ENCODE data around the gene TSPAN9.

TSPAN9 gene

DNA sequence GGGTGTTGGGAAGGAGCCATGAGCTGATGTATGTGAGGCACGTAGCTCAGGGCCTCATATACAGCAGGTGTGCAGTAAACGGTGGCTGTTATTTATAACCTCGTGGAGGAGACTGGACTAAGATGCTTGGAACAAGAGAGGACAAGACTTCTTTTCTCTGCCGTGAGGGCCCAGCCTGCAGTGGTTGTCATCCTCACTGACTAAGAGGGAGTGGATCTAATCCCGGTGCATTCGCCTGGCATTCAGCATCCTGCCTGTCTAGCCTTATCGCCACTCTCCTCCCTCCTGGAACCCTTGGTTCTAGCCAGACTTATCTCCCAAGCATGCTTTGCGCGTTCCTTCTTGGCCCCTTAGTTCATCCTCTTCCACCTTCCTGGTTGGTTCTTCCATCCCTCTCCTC lies 3.9 kb downstream of the TSPAN9 start:
- no peak for DNase-seq

DNA sequence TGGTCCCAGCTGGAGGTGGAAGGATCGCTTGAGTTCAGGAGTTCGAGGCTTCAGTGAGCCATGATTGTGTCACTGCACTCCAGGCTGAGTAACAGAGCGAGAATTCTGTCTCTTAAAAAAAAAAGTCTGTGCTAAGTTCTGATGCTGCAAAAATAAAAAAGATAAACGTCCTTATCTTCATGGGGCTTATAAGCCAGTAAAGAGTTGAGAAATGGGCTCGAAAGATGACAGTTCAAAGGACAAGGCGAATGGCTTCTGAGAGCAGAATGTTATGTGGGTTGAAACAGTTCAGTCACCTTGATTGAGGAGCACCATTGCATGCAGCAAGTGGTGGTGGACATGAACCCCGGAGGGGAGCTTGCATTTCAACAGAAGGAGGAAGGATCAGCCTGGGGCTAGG lies 4.7 kb downstream of the TSPAN9 start:
- no peak for DNase-seq

DNA sequence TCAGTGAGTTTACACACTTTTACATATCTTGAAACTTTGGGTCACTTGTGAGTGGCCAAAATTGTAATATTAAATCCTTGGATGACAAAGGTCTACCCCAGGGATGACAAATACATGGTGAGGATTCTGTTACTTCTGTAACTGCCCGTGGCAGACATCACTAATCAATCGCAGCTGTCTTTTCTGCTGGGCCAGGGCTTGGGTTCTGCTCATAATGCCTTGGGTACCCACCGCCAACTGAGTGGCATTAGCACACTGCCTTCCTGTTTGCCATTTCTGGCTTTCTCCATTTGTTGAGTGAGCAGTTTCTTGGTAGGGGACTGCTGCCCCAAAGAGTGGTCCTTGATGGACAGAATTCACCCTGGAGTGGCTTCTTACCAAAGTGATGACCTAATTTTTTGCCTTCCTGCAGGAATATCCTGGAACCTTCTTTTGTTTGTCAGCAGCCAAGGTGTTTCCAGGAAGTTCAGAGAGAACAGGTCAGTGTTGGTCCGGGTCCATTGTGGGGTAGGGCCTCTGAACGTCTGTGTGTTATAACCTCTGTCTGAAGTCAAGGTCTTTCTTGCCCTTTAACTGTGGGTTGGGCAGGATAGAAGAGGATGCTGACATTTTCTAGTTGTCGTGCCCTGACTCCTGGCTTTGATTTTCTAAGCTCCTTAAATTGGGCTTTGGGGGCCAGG lies 6.2 kb downstream of the TSPAN9 start:
- no peak for DNase-seq

DNA sequence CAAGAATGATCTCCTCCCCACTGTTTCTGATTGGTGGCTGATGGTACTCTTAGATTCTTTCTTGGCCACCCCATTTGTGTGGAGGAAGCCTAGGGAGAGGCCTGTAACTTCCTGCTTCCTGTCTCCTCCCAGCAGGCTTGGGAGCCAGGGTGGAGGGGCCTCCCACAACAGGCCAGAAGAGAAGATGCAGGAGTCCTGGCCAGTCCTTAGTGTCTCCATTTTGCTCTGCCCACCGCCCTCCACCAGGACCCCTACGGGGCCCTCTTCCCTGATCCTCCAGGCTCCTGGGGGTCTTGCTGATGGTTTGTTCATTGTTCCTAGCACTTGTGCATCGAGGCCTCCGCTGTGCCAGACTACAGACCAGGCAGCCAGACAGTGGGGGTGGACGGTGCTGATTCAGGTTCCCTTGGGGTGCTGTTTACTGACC lies 6.8 kb downstream of the TSPAN9 start:
- no peak for DNase-seq

DNA sequence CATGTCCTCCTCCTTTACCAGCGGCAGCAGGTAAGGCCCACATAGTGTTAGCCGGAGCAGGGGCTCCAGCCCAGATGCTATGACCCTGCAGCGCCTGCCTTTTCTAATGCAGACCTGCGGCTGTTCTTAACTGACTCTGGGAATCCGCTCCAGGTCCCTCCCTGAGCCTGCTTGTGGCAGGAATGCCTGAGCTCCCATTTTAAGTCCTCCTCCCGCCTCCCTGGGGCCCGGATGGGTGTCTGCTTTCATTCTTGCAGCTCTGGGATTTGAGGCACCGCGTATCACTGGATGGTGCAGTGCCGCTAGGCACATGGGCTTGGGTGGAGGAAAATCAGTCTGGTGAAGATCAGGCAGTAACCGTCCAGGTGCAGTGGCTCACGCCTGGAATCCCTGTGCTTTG lies 7.6 kb downstream of the TSPAN9 start:
- DNase-seq: no peak

DNA sequence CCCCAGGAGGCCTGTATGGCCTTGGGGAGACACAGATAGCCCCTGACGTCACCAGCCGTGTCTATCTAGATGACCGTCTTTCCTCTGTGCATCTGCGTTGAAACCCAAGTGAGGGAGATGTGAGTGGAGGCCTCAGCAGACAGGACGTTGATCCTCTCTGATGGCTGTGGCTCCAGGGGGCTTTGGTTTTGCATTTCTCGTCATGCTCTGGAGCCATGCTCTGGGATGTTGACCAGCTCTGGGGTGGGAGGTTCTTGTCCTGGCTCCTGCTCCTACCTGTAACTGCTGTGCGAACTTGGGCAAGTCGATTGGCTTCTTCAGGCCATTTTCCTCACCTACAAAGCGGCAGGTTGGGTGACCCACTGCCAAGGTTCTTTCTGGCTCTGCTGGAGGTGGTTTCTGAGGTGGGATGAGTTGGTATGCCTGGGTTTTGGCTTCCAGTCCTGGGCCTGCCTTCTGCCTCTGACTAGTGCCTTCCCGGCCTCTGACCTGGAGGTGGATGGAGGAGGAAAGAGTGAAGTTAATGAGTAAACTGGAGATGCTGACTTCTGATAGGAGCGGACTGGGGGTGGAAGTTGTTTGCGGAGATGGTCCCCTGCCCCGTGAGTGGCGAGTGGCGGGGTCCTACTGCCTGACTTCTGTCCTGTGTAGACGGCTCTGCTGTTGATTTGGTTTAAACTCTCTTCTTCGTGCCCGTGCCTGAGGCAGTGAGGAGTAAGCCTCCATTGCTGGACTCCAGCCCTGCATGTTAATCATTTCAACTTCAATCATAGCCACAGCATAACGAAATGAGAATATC lies 8.4 kb downstream of the TSPAN9 start:
- DNase-seq: no peak

DNA sequence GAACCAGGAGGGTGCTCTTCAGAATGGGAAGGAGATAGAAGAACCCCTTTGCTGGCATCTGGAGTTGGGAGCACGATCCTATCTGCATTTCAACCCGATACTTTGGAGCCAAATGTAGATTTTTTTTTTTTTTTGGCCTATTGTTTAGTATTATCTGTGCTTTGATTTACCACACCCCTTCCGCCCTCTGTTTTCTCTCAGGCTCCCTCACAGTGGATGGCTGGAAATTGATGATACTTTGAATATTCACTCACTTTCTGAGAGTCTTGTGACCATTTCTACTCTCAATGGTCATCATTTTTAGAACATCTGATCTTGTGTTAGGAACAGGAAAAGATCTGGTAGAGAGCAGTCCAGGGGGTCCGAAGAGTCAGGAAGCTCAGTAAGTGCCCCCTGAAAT lies 9.0 kb downstream of the TSPAN9 start:
- DNase-seq: no peak

DNA sequence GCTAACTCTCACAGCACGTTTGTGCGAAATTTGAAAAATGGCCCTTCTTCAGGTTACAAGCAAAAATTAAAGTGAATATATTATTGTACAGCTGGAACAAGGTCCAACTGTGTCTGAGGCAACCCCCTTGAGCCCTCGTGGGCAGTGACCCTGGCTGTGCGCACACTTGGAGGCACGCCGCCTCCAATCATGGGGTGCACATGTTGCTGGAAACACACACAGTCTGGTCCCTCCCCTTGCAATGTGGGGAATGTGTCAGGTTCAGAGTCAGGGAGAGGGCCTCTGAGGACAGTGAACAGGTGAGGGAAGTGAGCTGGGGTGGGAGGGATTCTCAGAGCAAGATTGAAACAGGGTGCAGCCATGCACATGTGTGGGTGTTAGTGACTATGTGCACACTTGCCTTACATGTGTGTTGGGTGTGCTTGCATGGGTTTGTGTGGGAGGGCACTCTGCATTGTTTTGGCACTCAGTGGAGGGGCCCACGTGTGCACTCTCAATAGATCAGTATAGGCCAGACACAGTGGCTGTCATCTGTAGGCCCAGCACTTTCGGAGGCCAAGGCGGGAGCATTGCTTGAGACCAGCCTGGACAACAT lies 9.6 kb downstream of the TSPAN9 start:
- no peak for DNase-seq

DNA sequence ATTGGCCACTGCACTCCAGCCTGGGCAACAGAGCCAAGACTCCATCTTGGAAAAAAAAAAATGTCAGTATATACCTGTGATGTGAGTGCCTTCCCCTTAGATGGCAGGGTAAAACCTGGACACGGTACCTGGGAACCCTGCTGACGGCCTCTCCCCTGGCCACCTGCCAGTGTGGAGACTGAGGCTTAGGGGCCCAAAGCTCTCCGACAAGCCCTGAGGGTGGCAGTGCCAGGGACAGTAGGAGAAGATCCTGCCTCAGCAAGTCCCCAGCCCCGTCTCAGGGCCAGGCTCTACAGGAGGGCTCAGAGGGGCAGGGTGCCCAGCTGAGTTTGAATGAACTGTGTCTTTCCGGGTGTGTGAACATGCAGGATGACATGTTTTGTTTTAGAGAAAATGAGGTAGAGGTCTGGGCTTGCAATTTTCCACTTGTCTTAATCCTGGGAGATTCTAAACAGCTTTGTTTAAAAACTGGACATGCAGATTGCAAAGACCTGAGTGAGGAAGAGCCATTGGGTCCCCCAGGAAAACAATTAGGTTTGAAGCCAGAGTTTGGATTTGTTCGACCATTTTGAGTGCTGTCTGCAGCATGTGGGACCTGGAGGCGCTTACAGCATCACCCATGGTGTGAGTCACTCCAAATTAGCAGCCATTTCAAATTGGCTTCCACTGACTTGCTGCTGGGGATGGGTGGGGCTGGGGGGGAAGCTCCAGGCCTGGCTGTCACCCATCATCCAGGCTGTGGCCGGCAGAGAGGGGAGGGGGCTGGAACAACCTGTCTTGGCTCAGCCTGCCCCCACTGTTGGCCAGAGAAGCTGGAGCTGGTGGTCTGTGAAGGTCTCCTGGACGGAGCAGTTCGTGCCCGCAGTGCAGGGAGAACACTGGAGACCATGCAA lies 10.8 kb downstream of the TSPAN9 start:
- no peak for DNase-seq

DNA sequence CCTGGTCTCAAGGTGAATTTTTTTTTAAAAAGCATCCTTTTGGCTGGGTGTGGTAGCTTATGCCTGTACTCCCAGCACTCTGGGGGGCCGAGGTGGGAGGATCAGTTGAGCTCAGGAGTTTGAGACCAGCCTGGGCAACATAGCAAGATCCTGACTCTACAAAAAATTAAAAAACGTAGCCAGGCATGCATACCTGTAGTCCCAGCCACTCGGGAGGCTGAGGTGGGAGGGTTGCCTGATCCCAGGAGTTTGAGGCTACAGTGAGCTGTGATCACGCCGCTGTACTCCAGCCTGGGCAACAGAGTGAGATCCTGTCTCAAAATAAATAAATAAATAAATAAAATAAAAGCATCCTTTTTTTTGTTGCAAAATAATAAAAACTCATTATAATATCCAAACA lies 12.4 kb downstream of the TSPAN9 start:
- DNase-seq: no peak

DNA sequence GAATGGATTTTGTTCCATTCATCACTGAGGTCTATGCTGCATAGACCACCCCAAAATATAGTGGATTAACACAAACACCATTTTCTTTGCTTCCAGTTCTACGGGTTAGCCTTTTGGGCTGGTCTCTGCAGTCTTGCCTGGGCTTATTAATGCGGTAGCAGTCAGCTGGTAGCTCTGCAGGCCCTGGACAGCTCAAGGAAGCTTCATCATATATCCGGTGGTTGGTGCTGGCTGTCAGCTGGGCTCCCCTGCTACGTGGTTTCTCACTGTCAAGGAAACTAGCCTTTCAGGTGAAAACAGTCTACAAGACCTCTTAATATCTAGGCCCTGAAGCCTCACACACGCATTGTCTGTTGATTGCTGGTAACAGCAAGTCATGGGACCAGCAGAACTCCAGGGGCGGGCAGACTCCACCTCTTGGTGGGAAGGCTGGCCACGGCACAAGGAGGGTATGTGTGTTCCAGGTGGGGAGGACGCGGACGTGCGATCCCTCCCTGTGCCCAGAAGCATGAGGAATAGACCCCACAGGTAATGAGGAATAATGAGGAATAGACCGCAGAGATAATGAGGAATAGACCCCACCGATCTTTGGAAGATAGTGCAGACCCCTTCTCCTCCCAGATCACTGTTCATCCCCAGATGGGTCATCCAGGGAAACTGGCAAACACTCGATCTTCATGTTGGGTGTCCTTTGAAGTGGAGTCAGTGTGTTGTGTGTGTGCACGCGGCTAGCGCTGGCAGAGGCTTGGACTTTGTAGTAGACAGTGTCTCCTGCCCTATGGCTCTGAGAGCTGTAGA lies 13.3 kb downstream of the TSPAN9 start:
- no peak for DNase-seq

DNA sequence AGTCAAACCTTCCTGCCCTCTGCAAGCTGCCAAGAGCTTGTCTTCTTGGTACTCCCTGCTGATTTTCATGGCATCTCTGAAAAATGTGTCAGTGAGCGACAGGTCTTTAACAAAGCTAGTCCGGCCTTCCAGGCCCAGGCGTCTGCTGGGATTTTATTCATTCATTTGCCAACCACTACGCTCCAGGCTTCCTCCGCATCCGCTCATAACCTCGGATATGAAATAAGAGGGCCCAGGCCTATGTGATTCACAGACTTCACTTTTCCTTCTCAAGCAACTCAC lies 13.8 kb downstream of the TSPAN9 start:
- no peak for DNase-seq

DNA sequence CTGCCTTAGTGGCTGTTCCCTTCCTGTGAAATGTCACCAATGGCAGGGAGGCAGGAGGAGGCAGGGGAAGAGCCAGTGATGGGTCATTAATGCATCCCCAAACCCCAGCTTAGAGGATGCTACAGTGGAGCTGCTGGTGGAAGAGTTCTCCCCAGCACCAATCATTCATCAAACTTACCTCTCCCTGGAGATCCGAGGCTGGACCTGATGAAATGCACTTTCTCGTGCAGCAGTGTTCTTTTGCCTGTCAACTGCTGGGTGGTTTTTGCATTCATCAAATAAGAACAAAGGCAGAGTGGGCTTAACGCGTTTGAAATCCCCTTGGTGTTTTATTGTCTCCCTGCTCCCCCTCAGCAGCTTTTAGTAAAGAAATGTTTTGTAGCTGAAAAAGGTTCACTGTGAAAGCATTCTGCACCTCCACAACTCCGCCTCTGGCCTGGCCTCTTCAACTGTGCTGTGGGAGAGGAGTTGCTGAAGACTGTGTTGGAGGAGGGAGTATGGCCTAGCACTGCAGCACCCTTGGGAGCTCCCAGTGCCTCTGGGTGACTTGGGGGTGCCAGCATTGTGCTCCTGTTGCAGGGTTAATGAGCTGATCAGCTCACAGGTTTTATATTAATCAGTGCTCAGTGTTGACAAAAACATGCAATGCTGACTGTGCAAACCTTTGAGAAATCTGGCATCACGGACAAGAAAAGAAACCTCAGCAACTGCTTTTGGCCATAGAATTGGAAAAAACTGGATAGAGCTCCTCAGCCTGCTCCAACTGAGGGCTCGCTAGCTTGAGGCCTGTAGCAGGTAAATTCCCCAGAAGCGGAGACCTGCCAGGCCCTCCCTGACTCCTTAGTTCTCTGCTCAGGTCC lies 14.4 kb downstream of the TSPAN9 start:
- no peak for DNase-seq

DNA sequence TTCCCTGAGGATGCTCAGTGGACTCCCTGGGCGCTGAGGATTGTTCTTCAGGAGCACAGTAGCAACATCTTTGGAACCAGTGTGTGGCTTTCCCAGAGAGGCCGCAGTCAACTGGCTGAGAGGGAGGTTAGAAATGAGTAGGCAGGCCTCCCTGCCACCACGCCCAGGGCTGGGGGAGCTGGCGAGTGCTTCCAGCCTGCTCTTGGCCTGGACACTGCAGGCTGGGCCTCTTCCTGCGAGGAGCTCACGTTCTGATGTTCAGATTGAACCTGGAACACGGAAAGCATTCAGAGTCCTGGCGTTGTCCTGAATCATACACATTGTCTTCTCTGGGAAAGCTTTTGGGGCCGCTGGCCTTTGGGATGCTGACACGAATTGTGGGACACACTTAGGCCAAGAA lies 15.6 kb downstream of the TSPAN9 start:
- no peak for DNase-seq

DNA sequence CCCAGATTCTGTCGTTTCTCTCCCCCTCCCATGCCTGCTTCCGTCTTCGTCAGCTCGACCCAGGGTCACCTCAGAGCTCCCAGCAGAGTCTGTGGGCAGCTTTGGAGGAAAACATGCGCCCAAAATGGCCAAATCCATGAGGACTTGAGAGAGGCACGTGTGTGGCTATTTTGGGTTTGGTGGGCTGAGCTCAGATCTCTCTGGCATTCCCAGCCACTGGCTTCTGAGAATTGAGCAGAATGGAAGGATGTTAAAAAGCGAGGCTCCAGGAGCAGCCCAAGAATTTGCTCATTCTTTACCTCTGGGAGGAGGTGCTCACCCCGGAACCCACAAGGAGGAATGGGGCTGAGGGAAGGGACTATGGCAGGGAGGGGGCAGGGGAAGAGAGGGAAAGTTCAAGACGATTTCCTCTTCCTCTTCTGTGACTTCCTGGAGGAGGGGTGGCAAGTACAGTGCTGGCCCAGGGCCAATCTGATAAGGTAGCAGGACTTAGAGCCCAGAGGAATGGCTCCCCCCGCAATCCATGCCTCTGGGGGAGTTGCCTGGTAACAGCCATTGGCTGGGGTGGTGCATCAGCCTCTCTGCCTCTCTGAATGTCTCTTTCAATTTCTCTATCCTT lies 20.1 kb downstream of the TSPAN9 start:
- DNase-seq: no peak

DNA sequence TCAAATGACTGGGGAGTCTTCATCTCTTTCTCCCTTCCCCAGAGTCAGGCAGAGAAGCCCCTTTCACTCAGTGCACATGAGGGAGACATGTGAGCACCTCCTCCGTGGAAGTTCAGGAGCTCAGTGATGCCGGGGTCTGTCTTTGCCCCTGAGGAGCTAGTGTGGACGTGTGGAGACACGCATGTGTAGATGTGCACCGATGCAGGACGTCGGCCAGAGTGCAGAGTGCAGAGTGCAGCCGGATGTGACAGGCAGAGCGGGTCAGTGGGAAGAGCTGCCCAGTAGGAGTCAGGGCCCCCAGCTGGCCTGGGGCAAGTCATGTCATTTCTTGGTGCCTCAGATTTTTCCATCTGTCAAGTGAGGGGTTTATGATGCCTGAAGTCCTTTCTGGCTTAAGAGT lies 20.7 kb downstream of the TSPAN9 start:
- DNase-seq: no peak

DNA sequence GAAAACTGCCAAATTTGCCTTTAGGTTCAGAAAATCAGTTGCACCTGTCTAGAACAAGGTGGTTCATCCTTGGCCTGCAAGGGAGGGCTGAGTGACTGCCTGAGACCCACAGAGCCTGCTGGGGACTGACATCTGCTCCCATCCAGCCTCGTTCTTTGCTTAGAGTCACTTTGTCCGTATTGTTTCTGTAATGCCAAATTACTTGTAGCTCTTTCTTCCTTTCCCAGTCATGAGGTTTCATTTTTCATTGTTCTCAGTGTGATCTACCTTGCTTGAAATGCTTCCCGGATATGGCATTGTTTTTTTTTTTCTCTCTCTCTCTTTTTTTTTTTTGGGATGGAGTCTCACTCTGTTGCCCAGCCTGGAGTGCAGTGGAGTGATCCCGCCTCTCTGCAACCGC lies 21.3 kb downstream of the TSPAN9 start:
- no peak for DNase-seq

DNA sequence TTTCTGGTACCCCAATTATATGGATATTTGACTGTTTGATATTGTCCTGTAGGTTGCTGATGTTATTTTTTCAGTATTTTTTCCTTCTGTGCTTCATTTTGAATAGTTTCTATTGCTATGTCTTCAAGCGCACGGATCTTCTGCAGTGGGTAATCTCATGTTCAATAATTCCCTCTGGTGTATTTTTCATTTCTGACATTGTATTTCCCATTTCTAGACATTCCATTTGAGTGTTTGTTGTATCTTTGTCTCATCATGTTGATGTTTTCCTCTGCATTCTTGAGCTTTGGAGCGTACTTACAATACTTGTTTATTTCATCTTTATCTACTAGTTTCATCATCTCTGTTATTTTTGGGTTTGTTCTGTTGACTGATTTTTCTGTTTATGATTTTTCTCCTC lies 22.0 kb downstream of the TSPAN9 start:
- no peak for DNase-seq

DNA sequence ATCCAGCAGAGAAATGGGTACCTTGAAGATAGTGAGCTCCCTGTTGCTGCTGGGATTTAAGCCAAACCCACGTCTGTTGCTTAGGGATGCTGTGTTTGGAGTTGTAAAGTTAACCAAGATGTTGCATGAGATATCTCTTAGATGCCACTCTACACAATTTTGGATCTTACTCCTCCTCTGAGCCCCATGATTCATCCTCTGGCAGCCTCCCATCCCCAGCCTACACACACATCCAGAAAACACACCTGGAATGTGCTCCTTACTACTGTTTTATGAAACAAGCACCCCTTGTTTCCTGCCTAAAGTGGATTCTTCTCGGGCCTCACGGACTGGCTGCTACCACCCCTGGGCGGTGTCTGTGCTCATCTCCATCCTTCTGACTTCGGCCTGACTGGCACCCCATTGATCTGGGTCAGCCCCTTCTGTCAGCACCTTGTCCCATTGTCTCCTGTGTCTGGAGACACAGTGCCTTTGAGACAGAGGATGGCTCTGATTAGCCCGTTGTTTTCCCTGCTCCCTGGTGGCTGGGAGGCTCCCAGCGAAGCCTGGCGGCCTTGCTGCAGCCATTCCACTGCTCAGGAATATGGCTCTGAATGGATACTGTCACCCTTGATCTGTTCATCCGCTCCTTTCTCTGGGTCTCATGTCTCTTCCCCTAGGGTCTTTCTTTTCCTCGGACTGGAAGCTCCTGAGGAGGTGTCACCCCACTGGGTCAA lies 24.3 kb downstream of the TSPAN9 start:
- DNase-seq: no peak

DNA sequence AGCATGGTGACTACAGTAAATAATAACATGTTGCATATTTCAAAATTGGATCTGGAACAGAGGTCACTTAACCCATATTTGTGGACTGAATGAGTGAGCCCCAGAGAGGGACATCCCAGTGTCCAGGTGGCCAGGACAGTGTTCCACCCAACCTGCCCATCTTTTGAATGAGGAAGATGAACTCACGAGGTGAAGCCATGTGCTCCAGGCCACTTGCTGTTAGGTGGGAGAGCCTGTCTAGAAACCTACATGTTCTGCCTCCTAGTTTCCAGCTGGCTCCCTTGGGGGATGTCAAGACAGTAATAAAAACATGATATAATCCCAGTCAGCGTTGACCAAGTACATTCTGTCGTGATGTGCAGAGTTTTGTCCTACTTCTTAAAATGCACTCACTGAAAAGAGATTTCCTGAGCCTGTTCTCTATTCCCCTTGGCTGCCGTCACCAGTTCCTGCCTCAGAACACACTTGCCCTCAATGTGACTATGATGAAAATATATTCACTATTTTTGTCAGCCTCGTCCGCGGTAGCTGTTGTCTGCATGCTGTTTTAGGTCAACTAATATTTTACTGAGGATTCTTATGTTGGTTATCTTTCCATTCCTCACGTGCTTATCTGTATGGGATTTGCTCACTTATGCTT lies 25.7 kb downstream of the TSPAN9 start:
- DNase-seq: no peak
